ENCODE results near the gene S100A9. TPM values are rescaled to one million over a fixed set of nuclear protein-coding genes. Genes with fewer than 3 reads are reported as not detected.

Gene S100A9
- total RNA-seq, 1 experiment from 2014 or later, result 0.59 TPM

GRCh38 chr1:153386500-153386901 lies 28.8 kb downstream of the S100A9 start (continued):
- no peak for TF ChIP-seq CTCF (IDR thresholded peaks at IDR 0.05 in 2 of 3, conservative IDR thresholded peaks at IDR 0.05 in 1 of 3; ENCODE audit: borderline replicate concordance in 1 of 3, insufficient read depth in 1 of 3, low read depth in 2 of 3, low read length in 2 of 3)
- no peak for TF ChIP-seq EGR1 (IDR thresholded peaks at IDR 0.05; ENCODE audit: low read depth)
- no peak for TF ChIP-seq POLR2AphosphoS5 (IDR thresholded peaks at IDR 0.05; ENCODE audit: low read depth, low read length)
- TF ChIP-seq EZH2phosphoT487 (IDR thresholded peaks at IDR 0.05; ENCODE audit: borderline replicate concordance), result no peak

GRCh38 chr1:153387001-153387400 lies 29.3 kb downstream of the S100A9 start:
- RAD21 ChIA-PET (ENCODE audit: low non-redundant PET in 1 of 2, low total read pairs in 2 of 2, uncharacterized antibody in 2 of 2, unreplicated experiment in 2 of 2), result no interaction called here
- no peak overlapping the region for H3K4me3 ChIP-seq (replicated peaks in 1 of 2; ENCODE audit: low read depth in 1 of 2, low read length in 2 of 2)
- H3K27ac ChIP-seq (ENCODE audit: low read depth, low read length), result no peak overlapping the region
- no peaks in the 10 kb centered on the region for H3K9me2 ChIP-seq (ENCODE audit: insufficient read depth)
- H3K79me2 ChIP-seq (ENCODE audit: insufficient read depth, low read length), result no peaks in the 10 kb centered on the region
- ATAC-seq (no peak), DNase-seq (ENCODE audit: low read depth, low spot score) (no peak)
- no peaks in the 10 kb centered on the region for H3K36me3 ChIP-seq (ENCODE audit: control insufficient read depth in 1 of 2, insufficient read depth in 2 of 2, low read length in 2 of 2)
- H3K9ac ChIP-seq (ENCODE audit: low read length), result no peak overlapping the region
- H4K20me1 ChIP-seq (ENCODE audit: insufficient read depth), result no peaks in the 10 kb centered on the region
- CTCF ChIA-PET, result no interaction called here
- POLR2A ChIA-PET, result no interaction called here
- BruUV-seq (replicated peaks), result no TSS peak
- no peaks in the 10 kb centered on the region for H3K9me3 ChIP-seq (ENCODE audit: control insufficient read depth in 1 of 2, insufficient read depth in 1 of 2, low read depth in 1 of 2, low read length in 2 of 2)
- no peak overlapping the region for H2AFZ ChIP-seq (ENCODE audit: low read depth, low read length, poor library complexity, severe bottlenecking)
- peaks cover 65% of the 10 kb centered on the region for H3K27me3 ChIP-seq (ENCODE audit: insufficient read depth, low read length)
- no peaks in the 10 kb centered on the region for H3K4me1 ChIP-seq (ENCODE audit: control insufficient read depth in 1 of 2, insufficient read depth in 2 of 2, low read length in 2 of 2)
- intact Hi-C loops (cut with micrococcal nuclease), result no loop called here
- no peak overlapping the region for H3K4me2 ChIP-seq (ENCODE audit: low read length)
- TF ChIP-seq MAX (IDR thresholded peaks at IDR 0.05) (no peak), ELF1 (IDR thresholded peaks at IDR 0.05; ENCODE audit: borderline replicate concordance, low read depth) (no peak), EZH2 (IDR thresholded peaks at IDR 0.05) (no peak), EZH2phosphoT487 (IDR thresholded peaks at IDR 0.05; ENCODE audit: borderline replicate concordance) (no peak), TCF7L2 (IDR thresholded peaks at IDR 0.05; ENCODE audit: borderline replicate concordance, extremely low read depth, insufficient read depth, insufficient read length) (no peak), FOSL1 (IDR thresholded peaks at IDR 0.05; ENCODE audit: low read depth) (no peak), POLR2A (IDR thresholded peaks at IDR 0.05; ENCODE audit: borderline replicate concordance, extremely low read depth, insufficient read depth, insufficient read length) (no peak), POLR2AphosphoS5 (IDR thresholded peaks at IDR 0.05; ENCODE audit: low read depth, low read length) (no peak), CEBPB (IDR thresholded peaks at IDR 0.05; ENCODE audit: low read depth) (no peak), YY1 (IDR thresholded peaks at IDR 0.05; ENCODE audit: extremely low read depth, insufficient replicate concordance, low read depth, low read length) (no peak), SRF (IDR thresholded peaks at IDR 0.05; ENCODE audit: low read depth) (no peak), ZNF274 (IDR thresholded peaks at IDR 0.05; ENCODE audit: low read depth, low read length) (no peak)
